RPMI8226 (cell line): ENCODE results near the gene ZNF445.
"Not testable (repeated sequence)": the region's sequence is repeated elsewhere in the genome, so short reads cannot be mapped to it uniquely, and the experiment has no call there.

Experiments
- DNase-seq: peaks from one replicate; pipeline ENCODE4 v3.0.0-alpha.2; 2015

Gene ZNF445

DNA sequence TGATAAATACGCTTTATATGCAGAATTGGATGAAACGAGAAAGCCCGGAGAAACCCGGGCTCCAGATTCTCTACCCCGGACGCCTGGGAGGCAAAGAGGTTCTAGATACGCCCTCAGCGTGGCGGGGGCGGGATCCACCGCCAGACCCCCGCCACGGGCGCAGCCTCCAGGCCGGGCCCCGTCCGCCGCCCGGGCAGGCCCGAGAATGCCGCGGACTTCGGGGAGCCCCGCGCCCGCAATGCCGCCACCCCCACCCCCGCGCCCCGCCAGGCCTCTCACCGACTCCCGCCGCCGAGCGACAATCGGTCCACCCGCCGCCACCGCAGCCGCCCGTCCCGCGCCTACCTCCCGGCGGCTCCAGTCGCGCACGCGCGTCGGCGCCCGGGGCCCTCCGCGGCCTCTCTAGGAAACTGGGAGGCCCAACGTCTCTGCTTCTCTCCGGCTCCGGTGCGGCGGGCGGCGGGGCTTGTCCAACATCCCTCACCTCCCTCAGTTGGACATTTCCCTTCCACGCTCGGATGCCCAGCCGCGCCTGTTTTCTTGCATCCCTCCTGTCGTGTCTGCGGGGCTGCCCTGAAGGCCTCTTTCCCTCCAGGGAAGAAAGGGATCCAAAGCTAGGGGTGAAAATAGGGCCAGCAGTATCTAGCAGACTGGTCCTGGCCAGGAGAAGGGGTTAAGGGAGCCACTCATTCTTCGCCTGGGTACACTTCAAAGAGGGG lies at the start of gene ZNF445:
ZNF445 (minus strand) TSS at position 359 of the 719 bp plus-strand sequence. CDS start 22,121 bp downstream, outside the sequence.
- DNase-seq: peak; percentile 84

DNA sequence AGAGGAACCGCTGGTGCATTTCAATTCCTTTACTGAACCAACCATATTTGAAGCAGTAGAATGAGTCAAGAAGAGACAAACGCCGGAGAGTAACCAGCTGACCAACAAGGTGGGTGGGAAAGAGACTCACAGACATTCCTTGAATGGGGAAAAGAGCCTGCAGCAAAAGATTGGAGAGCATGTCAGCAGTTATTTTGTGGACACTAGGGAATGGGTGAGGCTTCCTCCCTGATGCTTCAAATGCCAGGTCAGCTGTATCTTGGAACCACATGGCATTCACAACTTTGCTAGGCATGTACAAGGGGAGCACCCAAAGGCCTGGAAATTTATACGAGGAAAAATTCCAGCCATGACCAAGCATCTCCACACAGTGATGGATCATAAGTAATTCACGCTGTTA lies 47.6 kb upstream of the ZNF445 start:
- DNase-seq: no peak

DNA sequence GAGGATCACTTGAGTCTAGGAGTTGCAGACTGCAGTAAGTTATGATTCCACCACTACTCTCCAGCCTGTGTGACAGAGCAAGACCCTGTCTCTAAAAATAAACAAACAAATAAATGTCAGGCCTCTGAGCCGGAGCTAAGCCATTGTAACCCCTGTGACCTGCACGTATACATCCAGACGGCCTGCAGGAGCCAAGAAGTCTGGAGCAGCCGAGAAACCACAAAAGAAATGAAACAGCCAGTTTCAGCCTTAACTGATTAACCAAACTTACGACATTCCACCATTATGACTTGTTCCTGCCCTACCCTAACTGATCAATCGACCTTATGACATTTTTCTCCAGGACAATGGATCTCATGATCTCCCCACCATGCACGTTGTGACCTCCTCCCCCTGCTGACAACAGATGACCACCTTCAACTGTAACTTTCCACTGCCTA lies 45.0 kb upstream of the ZNF445 start:
- peak; percentile 10 for DNase-seq

DNA sequence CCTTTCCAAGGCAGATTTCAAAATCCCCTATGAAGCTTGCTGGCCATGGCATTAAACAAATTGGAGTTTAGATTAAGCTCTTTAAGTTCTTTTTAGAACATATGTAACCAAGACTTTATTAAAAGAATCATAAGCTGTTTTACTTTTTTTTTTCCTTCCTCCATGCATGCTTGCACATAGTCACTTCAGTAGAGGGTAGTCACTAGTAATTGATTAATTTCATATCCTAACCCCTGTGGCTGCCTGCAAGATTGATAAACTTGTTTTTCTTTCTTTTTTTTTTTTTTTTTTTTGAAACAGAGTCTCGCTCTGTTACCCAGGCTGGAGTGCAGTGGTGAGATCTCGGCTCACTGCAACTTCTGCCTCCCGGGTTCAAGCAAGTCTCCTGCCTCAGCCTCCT lies 44.3 kb upstream of the ZNF445 start:
- no peak for DNase-seq

DNA sequence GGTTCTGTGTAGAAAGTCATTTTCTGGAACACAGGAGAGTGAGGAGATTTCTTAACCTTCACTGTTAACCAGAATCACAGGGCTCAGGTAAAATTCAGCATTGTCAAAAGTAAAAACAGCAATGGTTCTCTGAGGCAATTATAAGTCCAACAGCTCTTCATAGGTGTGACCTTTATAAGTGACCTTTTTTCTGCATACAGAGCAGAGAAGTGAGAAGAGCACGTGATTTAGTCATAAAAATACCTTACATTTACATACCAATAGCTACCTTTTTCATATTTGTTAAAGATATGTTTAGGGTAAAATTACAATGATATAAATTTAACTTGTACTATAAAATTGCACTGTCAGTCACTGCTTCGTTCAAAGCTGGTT lies 41.3 kb upstream of the ZNF445 start:
- DNase-seq: no peak

DNA sequence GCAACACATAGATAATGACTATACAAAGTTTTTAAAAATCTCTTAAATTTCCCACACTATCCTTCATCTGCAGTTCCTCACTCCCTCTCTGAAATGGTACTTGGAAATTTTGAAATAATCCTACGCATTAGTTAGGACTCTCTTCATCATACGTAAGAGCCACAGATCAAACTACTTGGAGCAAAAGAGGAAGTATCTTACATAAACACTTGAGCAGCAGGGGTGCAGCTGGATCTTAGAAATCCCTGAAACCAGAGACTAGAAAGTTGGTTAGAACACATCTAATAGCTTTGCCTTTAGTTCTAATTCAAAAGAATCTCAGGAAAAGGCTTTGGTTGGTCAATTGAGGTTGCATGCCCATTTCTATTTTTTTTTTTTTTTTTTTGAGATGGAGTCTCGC lies 38.8 kb upstream of the ZNF445 start:
- peak; percentile 17 for DNase-seq

DNA sequence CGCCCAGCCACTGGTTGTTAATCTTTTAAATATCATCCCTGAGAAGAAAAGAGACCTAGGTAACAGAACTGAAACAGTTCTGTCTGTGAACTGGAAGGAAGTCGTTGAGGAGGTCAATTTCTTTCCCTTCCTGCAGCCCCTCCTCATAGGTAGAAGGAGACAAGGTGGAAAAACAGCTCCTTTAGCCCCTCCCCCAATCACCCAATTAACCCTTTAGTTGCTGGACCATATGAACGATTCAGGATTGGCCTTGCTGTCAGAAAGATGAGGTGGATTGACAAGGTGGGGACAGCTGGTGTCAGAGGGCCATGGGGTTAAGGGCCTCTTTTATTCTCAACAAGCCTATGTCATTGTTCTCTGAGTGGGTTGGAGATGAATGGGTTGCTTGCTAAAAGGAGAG lies 36.0 kb upstream of the ZNF445 start:
- DNase-seq: no peak

DNA sequence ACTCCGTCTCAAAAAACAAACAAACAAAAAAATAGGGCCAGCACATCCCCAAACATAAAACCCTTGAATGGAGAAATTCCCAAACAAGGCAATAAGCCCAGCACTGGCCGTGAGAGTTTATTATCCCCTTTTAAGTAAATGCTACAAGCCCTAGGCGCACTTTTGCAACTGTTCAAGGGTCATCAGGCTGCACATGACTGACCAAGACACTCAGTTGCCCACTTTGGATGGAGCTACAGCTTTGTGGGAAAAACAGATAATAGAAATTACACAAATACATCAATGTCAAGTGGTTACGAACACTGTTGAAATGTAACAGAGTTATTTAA lies 33.7 kb upstream of the ZNF445 start:
- DNase-seq: no peak

DNA sequence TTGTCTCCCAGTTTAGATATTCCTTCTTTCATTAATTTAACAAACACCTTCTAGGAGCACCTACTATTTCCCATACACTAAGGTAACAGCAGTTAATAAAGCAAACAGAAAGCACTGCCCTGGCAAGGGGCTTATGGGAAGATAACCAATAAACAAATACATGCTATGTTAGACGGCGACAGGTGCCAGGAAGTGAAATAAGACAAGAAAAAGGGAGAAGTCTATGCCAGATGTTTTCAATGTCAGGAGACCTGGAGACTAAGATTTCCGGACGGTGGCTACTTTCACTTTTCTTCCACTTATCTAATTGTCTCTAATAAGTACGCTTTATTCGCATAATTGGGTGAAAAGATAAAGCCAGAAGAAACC lies 32.5 kb upstream of the ZNF445 start:
- DNase-seq: peak; percentile 68

DNA sequence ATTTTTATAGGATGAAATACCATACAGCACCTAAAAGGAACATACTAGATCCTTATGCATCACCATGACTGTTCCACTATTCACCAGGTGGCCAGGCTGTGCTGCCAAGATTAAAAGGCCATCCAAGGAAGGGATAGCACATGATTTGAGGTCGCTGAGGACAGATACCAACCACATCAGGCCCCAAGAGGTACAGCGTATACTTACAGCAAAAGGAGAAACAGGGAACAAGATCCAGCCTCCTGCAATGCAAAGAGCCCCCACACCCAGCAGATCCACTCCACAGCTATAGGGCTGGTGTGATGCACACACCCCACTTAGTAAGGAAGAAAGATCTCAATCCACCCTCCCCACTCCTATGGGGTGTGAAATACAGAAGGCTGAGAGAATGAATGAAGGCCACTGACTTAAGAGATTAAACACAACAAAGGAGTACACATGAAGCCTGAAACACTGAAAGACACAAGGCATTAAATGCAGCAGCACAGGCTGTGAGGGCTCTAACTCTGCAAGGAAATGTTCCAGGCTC lies 32.0 kb upstream of the ZNF445 start:
- no peak for DNase-seq

DNA sequence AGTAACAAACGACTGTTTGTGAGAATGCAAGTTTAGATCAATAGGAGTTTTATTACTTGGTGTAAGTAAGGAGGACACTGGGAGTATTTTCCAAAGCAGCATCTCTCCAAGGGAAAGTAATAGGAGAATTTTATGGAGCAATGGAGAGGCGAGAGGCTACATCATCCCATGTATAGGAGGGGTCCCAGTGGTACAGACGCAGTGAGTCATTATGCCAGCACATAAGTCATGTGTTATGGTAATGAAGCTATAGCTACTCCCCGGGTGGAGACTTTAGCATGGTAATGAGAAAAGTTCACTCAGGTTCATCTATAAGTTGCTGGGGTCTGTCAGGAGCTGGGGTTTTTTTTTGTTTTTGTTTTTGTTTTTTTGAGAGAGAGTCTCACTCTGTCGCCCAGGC lies 29.5 kb upstream of the ZNF445 start:
- no peak for DNase-seq

DNA sequence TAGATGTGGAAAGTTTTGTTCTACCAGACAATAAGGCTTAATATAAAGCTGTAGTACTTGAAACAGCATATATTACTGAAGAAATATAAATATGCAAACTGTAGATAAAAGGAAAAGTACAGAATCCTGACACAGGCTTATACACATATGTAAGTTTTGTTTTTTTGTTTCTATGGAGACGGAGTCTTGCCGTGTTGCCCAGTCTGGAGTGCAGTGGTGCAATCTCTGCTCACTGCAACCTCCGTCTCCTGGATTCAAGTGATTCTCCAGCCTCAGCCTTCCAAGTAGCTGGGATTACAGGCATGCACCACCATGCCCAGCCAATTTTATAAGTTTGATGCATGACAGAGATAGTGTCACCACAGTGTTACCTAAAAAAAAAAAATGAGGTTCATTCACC lies 29.1 kb upstream of the ZNF445 start:
- no peak for DNase-seq

DNA sequence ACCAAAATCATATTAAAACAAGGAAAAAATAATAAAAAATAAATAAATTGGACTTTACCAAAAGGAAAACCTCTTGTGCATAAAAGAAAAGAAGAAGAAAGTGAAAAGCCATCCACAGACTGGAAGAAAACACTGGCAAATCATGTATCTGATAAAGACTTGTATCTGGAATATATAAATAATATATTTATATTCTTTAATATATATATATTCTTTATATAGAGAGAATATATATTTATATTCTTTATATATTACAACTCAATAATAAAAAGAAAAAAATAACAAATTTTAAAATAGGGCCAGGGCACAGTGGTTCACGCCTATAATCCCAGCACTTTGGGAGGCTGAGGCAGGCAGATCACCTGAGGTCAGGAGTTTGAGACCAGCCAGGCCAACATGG lies 27.1 kb upstream of the ZNF445 start:
- DNase-seq: no peak

DNA sequence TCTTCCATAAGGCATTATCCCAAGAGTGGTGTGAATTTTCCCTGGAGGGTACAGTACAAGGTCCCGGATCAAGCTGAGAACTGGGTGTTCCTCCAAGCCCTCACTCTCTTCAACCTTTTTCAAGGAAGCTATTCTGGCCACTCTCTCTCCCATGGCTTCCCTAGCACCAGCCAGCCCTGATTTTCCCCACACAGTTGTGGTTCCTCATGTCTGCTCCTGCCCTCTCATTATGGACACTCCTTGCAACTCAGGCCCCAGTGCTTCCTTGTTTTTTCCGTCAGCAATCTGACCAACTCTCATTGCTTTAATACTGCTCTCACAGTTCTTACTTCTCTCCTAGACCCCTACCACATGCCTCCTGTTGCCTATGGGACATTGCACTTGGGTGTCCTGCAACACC lies 25.7 kb upstream of the ZNF445 start:
- not testable (repeated sequence) for DNase-seq

DNA sequence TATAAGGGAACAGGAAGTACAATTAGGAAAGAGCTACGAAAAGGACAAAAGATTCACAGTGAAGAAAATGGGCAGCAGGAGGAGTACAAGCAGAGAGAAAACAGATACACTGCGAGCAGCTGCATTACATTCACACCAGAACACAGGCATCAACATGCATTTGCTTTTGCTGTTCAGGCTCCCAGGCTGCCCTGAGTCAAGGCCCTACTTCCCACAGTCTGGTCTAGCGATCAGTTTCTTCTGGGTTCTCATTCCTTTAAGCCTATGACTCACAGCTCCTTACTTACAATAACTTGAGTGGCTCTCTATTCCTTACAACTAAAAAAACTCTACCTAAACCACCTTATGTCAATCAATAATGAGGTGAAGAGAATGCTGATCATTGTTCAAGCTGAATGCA lies 24.5 kb upstream of the ZNF445 start:
- DNase-seq: no peak

DNA sequence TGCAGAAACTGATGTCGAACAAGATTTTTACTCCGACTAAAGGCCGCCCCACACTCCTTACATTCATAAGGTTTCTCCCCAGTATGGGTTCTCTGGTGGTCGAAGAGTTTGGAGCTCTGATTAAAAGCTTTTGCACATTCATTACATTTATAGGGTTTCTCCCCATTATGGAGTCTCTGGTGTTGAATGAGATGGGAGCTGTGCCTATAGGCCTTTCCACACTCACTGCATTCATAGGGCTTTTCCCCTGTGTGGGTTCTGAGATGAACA lies 22.4 kb upstream of the ZNF445 start:
- DNase-seq: not testable (repeated sequence)

DNA sequence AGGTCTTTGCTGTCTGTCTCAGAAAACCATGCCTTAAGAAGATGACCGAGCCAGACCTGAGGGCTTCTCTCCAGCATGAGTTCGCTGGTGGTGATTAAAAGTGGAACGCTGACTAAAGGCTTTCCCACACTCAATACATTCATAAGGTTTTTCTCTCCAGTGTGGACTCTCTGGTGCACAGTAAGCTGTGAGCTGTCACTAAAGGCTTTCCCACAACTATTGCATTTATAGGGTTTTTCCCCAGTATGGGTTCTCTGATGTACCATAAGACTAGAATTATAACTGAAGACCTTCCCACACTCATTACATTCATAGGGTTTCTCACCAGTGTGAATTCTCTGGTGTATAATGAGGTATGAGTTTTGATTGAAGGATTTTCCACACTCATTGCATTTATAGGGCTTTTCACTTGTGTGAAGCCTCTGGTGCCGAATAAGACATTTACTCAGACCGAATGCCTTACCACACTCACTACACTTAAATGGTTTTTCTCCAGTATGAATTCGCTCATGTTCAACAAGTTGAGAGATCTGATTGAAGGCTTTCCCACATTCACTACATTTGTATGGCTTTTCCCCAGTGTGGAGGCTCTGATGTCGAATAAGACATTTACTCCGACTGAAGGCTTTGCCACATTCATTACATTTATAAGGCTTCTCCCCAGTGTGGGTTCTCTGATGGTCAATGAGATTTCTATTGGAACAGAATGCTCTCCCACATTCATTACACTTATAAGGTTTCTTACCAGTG lies 21.9 kb upstream of the ZNF445 start:
- DNase-seq: no peak

DNA sequence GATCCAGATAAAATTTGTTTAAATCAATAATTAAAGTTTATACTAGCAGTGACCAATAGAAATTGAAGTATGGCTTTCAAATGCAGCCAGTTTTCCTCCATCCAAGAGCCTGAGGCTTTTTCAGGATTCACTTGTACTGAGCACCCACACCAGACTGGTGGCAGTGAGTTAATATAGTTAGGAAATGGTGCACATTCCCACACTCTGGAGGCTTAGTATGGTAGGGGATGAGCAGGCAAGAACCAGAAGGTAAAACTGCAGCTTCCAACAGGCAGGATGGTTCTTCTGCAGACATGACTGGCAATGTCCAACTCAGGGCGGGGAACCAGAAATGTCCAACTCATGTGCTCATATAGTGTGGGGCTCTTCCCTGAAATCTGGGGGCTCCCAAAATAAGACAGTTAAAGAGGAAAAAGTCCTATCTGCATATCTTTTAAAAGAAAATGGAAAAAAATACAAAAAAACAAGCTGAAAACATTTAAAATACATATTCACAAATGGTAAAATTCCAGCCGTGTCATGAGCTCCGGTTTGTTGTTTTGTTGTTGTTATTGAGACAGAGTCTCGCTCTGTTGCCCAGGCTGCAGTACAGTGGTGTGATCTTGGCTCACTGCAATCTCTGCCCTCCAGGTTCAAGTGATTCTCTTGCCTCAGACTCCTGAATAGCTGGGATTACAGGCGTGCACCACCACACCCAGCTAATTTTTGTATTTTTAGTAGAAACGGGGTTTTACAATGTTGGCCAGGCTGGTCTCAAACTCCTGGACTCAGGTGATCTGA lies 18.4 kb upstream of the ZNF445 start:
- no peak for DNase-seq

DNA sequence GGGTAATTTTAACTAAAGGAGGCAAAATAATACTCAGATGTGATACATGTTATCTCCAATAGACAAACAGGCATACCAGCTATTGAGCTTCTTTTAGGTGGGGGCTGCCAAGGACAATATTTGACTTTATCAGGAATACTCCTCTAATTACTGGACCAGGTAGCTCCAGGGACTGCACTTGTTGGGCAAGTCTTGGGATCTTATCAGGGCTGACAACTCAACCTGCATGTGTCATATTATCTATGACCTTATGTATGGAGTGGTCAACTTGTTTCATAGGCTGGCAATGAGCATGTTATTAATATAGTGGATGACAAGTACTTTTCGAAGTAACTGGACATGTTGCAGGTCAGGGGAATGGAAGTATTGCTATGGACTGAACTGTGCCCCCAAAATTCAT lies 15.0 kb upstream of the ZNF445 start:
- DNase-seq: no peak

DNA sequence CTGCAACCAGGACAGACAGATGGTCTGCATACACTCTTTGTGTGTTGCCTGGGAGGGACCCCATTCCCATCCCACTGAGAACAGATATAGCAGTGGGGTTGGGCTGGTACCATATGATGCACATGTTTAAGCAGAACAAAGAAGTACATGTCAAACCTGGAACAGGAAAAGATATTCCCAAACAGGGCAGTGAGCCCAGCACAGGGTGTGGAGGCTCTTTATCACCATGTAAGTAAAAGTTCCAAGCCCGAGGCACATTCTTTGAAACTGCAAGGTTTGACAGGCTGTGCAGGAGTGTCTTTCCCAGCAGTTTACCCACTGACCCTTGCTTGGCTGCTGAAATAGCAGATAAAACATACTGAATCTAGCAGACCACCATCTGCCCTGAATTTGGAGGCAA lies 5.3 kb upstream of the ZNF445 start:
- no peak for DNase-seq

DNA sequence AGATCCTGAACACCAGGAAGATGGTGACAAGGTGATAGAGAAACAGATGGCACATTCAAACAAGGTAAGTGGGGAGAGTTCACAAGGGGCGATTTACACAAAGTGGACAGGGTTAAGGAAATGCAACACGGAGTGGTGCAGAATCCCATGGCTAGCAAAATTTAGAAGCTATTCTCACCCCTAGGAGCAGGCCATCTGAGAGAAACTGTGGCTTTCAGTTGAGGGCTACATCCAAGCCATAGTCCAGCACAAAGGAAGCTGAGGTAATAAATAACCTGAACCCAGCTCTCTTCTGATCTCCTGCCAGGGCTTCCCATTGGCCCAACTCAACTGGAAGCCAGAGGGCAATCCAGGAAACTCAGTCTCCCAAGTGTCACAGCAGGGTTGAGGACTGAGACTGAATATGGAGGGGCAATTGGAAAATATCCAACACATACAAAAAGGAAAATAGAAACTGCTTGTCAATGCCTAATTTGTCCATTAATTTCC lies 1.2 kb upstream of the ZNF445 start:
- DNase-seq: no peak

DNA sequence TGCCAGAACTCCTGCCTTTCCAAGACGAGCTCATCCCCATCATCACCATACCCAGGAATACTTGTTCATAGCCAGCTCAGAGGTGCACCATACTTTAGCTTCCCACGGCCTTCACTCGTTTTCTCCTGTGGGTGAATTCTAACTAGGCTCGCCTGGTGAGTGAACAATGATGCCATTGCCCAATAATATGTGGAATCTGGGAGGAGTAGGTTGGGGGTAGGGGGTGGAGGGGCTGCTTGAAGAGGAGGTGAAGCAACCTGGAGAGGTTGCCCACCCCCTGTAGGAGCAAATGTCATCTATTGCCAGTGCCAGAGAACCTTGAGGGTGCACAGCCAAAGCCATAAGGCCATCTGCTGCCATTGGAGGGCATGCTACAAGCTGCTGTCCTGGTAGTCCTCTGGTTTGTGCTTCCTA lies 592 bp upstream of the ZNF445 start:
- DNase-seq: no peak

DNA sequence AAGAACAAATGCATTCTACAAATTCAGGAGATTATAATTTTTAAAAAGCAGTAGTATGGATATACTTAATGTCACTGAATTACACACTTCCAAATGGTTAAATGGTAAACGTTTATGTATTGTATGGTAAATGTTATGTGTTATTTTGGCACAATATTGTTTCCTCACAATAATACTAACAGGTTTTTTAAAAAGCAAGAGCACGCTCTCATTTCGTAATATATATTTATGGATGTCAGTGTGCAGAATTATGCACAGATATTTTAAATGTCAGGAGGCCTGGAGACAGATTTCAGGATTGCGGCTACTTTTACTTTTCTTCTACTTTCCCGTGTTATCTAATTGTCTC lies 533 bp downstream of the ZNF445 start:
- DNase-seq: no peak

DNA sequence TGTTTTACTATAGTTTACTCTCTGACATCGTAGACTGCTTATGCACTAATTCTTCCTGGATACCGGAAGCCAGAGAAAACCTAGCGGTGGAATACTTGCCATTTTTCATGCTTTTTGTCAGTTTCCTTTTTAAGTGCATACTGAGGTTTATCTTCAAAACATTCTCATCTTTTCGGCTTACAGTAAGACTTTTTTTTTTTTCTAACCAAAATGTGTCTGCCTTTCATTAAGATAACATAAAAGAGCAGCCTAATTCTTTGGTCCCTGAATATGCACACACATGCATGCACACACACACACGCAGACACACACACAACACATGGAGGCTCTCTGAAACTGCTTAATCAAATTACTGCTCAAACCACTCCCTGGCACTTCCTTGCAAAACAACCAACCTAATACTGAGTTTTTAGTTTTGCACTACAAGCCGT lies 1.3 kb downstream of the ZNF445 start:
- peak; percentile 24 for DNase-seq
